Measurements from ENCODE around the gene SLC22A3.
A peak's percentile ranks its signal among the peaks of the same experiment; 100 is the strongest.

Gene SLC22A3

DNA sequence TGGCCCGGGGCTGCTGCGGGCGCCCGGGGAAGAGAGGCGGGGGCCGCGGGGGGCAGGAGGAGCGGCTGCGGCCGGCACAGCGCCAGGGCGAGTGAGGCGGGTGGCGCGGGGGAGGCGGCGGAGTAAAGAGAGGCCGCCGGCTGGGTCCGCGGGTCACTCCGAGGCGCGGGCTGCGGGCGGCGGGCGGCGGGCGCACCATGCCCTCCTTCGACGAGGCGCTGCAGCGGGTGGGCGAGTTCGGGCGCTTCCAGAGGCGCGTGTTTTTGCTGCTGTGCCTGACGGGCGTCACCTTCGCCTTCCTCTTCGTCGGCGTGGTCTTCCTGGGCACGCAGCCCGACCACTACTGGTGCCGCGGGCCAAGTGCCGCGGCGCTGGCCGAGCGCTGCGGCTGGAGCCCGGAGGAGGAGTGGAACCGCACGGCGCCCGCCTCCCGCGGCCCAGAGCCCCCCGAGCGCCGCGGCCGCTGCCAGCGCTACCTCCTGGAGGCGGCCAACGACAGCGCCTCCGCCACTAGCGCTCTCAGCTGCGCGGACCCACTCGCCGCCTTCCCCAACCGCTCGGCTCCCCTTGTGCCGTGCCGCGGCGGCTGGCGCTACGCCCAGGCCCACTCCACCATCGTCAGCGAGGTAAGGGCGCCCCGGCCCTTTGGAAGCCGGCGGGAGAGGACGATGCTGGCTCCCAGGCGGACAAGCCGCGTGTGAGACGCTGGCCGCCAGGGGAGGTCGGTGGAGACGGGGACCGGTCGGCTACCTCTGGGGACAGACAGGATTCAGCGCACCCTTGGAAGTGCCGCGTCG is at the start of gene SLC22A3:
TSS of gene SLC22A3 (plus strand) at position 156 of the 797 bp plus-strand sequence. CDS start at position 198, 42 bp downstream.
- DNase-seq = no peak

GRCh38 chr6:160299559-160299958 is 48.6 kb upstream of the SLC22A3 start:
- no peak for DNase-seq

GRCh38 chr6:160300076-160300695 is 48.0 kb upstream of the SLC22A3 start:
- no peak for DNase-seq

DNA sequence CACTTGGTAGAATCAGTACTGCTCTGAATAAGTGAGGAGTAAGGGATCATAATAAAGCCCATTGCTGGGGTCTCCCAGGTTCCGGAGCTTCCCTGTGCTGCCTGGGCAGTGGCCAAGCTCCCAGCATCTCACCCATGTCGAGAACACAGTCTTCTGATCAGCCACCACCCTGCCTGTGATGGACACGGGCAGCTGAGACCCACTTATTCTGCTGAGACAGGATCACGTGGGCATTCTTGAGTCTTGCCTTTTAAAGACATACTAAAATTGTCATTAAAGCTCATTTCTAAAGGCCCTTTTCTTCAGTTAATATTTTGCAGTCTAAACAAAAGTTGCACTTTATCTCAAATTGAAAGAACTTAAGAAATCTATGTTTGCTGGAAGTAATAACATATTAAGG is 46.8 kb upstream of the SLC22A3 start:
- DNase-seq = no peak

GRCh38 chr6:160302431-160303082 is 45.6 kb upstream of the SLC22A3 start:
- DNase-seq = peak; percentile 69

DNA sequence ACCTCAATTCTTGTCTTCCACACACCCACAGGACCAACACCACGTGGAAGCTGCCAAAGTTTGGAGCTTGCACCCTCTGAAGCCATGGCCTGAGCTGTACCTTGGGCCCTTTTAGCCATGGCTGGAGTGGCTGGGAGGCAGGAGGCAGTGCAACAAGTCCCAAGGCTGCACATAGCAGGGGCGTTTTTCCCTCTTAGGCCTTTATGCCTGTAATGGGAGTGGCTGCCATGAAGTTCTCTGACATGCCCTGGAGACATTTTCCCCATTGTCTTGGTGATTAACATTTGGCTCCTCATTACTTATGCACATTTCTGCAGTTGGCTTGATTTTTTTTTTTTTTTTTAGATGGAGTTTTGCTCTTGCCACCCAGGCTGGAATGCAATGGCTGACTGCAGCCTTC is 44.4 kb upstream of the SLC22A3 start:
- no peak for DNase-seq

- DNase-seq = no peak
Observed at GRCh38 chr6:160305926-160306713, 42.1 kb upstream of the SLC22A3 start.

DNA sequence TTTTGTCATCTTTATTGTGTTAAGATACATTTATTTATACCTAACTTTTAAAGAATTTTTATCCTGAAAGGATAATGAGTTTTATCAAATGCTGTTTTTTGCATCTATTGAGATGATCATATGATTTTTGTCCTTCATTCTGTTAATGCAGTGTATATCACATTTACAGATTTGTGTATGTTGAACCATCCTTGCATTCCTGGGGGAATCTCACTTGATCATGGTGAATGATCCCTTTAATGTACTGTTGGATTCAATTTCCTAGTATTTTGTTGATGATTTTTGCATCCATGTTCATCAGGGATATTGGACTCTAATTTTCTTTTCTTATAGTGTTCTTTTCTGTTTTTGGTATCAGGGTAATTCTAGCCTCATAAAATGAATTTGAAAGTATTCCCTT is 38.5 kb upstream of the SLC22A3 start:
- DNase-seq = no peak

- DNase-seq = no peak
Observed at GRCh38 chr6:160312900-160313299, 35.3 kb upstream of the SLC22A3 start.

GRCh38 chr6:160315310-160315709 is 32.9 kb upstream of the SLC22A3 start:
- DNase-seq = peak; percentile 12

- DNase-seq = no peak
Observed at GRCh38 chr6:160316261-160316660, 31.9 kb upstream of the SLC22A3 start.

- no peak for DNase-seq
Observed at GRCh38 chr6:160319246-160319645, 28.9 kb upstream of the SLC22A3 start.

DNA sequence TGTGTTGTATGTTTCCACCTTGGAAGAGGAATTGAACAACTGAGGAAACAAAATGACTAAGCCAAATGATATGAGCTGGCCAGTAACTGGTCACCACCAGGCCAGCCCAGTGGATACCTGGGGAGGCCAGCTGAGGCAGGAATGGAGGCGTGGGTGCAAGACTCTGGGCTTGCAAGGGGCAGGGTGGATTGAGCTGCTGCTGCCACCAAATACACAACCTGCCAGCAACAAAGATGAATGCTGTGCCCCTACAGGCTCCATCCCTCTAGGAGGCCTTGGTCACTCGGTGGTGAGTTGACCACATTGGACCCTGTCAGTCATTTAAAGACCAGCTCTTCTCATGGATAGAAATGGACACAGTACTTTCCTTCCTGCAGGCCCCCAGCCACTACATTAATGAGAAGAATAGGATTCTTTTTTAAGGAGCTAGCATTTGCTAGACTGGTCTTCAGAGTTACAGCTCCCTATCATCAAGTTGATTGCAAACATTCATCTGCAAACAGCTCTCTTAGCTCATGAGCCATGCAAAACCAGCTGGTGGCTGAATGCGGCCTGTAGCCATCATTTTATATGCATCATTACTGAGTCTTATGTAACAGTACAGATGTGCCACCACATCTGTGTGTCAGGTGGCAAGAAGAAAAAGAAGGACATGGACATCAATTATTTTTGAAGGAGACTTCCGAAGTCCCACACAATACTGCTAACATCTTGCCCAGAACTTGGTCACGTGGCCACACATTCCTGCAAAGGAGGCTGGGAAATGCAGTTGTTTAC is 26.3 kb upstream of the SLC22A3 start:
- no peak for DNase-seq

- no peak for DNase-seq
Observed at GRCh38 chr6:160327981-160328380, 20.2 kb upstream of the SLC22A3 start.

GRCh38 chr6:160328447-160328846 is 19.7 kb upstream of the SLC22A3 start:
- no peak for DNase-seq

DNA sequence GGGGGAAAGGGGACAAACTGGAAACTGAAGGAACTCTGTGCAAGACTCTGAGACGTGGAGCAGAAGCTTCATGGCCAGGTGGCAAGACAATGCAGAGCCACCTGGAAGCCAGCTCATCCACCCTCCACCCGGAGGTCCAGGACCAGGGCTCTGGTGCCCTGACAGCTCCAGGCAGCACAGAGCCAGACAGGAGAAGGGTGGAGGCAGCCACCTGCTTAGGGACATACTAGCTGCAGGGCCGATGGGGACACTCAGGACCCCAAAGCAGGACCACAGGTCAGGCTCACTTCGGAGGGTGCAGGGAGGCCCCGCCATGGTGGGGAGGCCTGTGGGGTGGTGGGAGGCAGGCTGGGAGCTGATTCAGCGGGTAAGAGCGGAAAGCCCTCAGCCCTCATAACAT is 19.0 kb upstream of the SLC22A3 start:
- DNase-seq = no peak

GRCh38 chr6:160330619-160331018 is 17.6 kb upstream of the SLC22A3 start:
- DNase-seq = no peak

GRCh38 chr6:160331204-160331603 is 17.0 kb upstream of the SLC22A3 start:
- no peak for DNase-seq

DNA sequence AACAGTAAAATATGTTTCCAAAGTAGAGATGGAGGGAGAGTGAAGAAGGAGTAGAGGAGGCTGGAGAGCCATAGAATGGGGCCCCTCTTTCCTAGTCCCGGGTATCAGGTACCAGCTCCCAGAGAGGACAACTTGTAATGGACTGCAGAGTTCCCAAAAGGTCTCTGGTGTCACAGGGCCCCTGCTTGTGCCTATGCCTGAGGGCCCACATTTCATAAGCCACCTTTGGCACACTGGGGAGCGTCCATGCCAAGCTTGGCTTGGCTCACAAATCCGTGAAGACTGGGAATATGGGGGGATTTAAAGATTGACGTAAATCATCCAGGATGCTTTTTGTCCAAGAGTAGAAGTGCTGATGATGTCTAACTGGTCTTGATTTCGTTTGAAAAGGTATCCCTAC is 16.4 kb upstream of the SLC22A3 start:
- no peak for DNase-seq

DNA sequence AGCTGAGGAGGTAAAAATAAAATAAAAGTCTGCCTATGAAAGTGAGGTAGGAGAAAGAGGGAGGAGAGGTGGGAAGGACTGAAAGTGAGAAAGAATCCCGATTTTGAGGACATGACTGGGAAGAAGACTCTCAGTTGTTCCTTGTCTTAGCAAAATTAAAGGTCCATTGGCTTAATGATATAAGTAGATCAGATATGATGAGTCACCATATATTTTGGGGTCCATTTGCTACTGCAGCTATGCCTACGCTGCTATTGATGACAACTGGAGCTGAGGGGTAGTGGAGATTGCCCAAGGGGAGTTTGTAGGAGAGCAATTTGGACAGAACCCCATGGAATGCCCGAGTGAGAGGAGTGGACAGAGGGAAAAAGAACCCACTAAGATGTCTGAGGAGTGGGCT is 15.1 kb upstream of the SLC22A3 start:
- DNase-seq = no peak

DNA sequence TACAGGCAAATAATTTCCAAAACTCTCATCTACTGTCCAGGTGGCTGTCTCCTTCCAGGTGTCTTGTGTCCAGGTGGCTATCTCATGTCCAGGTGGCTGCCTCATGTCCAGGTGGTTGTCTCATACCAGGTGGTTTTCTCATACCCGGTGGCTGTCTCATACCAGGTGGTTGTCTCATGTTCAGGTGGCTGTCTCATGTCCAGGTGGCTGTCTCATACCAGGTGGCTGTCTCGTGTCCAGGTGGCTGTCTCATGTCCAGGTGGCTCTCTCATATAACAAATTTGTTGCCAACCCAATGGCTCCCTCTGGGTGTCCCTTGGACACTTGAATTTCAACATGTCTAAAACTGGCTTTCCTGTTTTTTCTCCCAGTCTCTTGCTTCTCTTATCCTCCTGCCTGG is 14.3 kb upstream of the SLC22A3 start:
- DNase-seq = no peak

GRCh38 chr6:160336200-160336599 is 12.0 kb upstream of the SLC22A3 start:
- DNase-seq = no peak
